ENCODE measurements around the gene CDK14.

The CDK14 gene

DNA sequence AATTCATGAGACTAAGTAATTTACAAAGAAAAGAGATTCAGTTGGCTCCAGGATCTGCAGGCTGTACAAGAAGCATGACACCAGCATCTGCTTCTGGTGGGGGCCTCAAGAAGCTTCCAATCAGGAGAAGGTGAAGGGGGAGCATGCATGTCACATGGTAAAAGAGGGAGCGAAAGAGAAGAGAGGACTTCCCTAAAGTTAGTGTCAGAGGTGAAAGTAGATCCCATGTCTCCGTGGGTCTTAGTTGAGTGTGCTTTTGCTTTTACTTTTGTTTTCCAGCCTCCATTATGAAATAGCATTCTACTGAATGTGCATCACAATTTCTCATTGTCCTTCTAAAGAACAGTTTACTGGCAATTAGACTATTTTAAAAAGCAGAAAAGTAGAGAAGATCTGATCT lies 454.6 kb downstream of the CDK14 start:
- DNase-seq (ENCODE audit: low read depth), result no peak

DNA sequence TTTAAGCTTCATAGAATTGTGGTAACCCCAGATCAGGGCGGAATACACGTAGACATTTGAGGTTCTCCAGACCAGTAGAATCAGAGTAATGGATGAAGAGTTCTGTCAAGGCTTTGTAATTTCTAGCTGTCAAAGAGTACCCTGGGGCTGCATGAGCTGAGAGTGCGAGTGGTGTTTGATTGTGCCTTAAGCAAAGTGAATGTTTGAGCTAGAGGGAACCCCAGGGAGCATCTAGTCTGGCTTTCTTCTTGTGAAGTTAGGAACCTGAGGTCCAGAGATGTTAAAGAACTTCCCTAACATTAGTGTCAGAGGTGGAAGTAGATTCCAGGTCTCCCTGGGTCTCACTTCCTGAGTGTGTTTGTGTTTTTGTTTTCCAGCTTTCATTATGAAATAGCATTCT lies 455.8 kb downstream of the CDK14 start:
- no peak for DNase-seq (ENCODE audit: low read depth)

DNA sequence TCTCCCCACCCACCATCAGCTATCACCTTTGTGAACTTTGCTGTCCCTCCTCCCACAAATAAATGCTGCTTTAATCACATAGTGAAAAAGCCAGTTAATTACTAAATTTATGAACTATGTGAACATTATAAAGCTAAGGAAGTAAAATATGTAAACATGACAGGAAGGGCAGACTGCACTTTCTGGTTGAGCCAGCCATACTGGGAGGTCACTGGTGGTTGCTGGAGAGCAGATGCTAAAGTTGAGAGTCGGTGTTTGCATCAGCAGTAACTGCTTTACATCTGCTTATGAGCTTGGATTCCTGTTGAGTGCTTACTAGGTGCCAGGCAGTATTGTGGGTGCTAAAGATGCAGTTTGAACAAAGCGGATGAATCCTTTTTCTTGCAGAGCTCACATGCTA lies 458.3 kb downstream of the CDK14 start:
- no peak for DNase-seq (ENCODE audit: low read depth)

DNA sequence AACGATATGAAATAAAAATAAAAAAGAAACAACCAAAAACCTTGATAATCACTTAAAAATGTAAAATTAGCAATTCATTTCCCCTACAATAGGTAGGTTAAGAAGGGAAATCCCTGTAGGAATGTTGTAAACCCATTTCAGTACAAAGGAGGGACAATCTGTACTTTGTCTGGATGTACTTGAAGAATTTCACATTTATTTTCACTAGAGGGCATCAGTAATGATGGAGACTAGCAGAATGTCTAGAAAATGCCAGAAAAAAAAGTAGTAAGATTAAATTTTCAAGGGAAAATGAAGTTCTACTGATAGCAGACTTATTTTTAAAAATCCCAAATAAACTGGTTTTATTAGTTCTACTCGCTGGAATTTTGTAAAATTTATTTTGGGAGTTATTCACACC lies 459.1 kb downstream of the CDK14 start:
- DNase-seq (ENCODE audit: low read depth), result no peak

DNA sequence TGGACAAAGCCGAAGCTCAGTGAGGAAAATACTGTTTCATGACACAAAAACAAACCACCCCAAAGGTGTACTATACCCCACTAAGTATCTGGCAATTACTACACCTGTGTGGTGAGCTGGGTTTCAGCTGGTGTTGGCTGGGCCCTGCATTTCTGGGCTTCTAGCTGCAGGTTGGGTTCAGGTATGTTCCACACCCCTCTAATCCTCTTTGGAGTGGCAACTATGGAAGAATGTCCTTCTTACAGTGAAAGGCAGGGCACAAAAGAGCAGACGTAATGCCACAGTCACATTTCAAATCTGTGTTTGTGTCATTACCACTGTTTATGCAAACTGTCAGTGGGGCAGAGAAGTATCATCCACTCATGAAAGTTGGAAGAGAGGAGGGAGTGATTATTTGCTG lies 466.6 kb downstream of the CDK14 start:
- no peak for DNase-seq (ENCODE audit: low read depth)

DNA sequence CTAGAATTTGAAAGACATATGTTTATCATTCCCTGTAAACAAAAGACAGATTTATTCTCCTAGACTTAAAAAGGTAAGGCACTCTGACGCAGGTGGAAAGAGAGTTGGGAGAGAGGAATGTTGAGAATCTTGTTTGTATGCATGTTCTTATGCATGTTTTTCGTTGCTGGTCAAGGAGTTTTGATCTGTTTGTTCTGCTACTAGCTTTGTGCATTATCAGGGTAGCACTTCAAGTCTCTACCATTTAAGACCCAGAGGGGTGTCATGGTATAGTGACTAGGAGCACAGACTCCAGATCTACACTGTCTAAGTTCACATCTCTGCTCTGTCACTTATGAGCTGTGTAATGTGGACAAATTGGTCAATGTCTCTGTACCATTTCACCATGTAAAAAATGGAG lies 467.9 kb downstream of the CDK14 start:
- DNase-seq (ENCODE audit: low read depth), result no peak

DNA sequence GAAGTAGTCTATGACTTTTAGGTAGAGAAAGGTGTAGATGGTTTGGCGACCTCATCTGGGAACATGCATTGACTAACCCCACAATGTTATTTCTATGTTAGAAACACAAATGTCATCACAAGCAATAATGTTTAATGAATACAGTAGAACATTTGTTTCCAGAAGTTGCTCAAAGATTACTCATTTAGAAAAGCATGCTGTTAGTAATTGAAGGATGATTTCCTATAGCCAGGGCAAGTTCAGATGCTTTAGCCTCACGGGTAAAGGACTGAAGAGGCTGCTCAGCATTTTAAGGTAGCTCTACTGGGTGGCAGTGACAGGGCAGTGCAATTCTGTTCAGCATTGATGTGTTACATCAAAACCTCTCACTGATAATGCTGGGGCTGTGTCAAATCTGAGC lies 468.8 kb downstream of the CDK14 start:
- DNase-seq (ENCODE audit: low read depth), result peak; percentile 25

DNA sequence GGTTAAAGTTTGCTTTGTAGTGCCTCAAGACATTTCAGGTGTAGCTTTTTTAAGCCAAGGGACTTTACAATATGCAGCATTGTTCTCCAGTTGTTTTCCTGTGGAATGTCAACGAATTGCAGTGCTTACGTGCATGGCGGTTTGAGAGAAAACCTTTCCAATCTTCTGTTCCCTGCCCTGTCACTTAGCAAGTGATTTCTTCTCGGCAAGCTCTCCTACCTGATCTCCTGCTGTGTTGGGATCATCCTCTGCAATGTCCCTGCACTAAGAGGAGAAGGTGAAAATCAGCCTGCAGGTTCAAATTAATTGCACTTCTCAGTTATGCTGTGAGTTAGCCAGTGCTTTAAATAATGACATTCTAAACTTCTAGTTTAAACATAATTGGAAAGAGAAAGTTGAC lies 470.5 kb downstream of the CDK14 start:
- DNase-seq (ENCODE audit: low read depth), result no peak

DNA sequence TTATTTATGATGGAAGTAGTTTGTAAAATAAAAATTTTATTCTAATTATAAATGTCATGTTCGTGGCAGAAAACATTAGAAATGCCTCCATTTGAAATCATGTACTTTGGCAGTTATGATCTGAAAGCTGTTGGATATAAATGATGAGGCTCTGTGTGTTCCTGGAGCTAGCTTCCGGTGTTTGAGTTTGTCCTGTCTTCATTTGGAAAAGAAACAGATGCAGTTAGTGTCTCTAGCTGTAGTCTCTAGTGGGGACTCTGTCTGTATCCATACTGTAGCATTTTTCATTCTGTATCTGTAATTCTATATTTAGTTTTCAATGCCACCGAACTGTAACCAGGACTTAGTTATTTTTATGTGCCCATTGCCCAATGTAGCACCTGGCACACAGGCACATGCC lies 471.1 kb downstream of the CDK14 start:
- no peak for DNase-seq (ENCODE audit: low read depth)

DNA sequence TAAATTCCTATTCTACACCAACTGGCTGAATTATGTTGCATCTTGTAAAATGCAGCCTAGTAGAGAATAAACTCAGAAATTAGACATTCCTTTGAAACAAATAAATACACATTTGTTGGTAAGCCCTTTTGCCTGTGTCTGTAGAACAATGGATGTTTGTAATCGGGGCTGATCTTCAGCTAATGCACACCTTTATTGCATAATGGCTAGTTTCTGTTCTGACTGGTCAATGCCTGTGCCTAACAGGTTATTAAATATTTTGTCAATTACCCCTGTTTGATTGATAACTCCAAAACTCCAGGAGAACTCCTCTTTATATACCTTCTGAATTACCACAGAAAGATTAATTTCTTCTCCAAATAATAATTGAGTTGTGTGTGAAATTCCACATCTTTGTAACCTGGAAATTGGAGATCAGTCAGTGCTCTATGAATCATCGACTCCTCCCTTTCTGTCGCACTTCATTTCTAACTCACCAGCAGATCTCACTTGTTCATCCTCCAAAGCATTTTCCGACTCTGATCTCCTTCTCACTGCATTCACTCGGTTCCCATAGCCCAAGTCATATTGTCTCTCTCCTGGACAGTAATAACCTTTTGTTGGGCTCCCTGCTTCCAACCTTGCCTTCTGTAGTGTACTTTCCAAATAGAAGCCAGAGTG lies 472.1 kb downstream of the CDK14 start:
- DNase-seq (ENCODE audit: low read depth), result peak; percentile 17

DNA sequence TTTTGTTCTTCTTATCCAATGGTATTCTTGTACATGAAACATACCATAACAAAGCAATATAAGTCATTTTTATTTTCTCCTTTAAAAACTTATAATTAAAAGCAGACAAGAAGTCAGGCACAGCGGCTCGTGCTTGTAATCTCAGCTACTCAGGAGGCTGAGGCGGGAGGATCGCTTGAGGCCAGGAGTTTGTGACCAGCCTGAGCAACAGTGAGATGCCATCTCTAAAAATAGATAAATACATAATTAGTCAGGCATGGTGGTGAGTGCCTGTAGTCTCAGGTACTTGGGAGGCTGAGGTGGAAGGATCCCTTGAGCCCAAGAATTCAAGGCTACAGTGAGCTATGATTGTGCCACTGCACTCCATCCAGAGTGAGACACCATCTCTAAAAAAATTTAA lies 473.0 kb downstream of the CDK14 start:
- no peak for DNase-seq (ENCODE audit: low read depth)

DNA sequence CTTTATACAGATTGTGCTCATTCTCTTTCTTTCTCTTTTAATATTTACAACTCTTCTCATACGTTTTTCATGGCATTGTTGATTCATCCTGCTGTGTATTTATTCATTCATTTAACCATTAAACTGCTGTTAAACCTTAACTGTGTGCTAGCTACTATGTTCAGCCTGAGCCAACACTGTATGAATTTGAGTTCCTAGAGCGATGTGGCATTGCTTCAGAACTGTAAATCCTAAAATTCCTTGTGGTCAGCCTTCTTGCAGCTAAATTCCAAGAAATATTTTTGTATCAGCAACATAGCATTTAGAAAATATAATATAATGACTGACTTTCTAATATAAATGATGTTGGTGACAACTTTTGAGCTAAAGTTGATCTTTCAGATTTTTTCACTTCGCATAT lies 483.4 kb downstream of the CDK14 start:
- DNase-seq (ENCODE audit: low read depth), result peak; percentile 72

DNA sequence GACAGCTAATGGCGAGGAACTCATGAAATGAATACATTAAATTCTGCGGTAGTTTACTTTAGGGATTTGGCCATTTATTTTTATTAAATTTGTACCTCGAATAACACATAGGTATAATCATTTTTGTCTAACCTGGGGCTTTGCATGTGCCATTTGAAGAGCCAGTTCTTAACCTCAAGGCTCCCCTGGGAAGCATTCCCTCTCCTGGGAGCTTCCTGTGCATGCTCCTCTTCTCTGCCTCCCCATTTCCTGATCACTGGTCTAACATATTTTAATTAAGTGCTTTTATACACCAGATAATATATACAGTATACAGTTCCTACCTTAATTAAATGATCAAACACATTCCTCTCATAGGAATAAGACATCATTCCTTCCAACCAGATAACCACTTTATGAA lies 484.2 kb downstream of the CDK14 start:
- no peak for DNase-seq (ENCODE audit: low read depth)

DNA sequence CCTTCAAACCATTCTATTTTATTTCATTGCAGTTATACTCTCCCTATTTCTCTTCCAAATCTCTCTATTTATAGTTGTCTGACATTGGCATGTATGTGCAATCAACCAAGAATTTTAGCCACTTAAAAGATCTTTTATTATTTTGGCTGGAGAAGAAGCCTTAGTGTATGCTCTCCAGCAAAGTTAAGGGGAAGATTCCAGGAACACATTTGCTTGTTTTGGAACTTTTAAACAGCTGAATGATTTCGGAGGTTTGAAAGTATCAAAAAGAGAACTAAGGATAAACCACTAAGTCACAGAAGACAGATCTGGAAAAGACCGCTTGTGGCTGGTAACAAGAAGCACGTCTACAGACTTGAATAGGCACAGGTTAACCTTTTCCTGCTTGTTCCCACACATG lies 485.9 kb downstream of the CDK14 start:
- DNase-seq (ENCODE audit: low read depth), result peak; percentile 32

DNA sequence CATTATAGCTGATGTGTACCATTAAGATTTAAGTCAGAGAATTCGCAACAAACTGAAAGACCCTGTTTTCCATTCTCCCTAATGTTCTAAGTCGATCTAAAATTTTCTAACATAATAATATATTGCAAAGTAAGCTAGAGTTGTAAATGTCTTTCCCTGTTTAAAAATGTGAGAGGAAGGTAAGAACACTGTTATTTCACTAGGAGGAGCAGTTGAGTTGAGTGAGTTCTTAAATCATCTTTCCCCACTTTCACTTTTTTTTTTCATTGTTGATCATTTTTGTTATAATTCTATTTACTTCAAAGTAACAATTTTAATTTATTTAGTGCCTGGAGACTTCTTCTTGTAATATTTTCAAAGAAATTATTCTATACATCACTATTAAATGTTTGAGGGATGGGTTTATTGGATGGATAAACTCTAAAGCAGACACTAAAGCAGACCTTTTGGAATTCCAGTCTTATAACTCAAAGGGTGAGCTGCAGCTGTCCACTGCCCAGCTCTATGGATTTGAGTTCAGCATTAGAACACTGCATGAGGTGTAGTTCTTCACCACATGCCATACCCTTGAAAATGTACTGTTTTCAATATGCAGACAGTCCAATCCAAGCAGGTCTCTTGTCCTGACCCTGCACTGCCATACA lies 486.9 kb downstream of the CDK14 start:
- peak; percentile 41 for DNase-seq (ENCODE audit: low read depth)

DNA sequence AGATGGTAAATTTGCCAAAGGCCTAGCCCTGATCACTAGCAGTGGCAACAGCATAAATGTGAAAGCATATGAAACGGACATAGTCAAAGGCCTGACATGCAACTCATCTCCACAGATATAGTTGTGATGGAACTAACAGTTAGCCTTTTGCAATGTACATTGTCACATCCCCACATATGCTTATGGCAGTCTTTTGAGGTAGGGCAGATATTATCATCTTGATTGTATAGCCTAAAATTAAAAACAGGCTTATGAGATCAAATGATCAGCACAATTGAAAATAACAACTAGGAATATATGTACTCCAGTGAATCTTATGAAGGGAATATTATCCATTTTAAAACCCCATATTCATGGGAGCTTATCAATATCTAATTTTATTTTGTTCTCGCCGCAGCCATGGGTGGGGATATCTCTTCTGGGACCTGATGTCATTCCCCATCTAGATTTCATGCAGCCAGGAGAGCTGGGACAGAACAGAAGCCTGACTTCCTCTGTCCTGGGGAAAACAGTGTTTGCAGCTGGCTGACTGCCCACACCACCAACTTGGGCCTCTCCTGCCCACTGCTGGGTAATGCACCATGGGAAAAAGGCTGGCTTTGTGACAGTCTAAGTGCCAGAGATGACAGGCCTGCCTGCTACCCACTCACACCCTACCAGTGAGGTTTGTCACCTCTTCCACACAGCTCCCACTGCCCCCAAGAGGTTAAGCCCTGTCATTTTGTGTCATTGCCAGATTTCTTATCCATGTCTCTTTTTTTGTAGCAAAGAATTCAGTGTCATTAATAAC lies 487.9 kb downstream of the CDK14 start:
- DNase-seq (ENCODE audit: low read depth), result no peak

DNA sequence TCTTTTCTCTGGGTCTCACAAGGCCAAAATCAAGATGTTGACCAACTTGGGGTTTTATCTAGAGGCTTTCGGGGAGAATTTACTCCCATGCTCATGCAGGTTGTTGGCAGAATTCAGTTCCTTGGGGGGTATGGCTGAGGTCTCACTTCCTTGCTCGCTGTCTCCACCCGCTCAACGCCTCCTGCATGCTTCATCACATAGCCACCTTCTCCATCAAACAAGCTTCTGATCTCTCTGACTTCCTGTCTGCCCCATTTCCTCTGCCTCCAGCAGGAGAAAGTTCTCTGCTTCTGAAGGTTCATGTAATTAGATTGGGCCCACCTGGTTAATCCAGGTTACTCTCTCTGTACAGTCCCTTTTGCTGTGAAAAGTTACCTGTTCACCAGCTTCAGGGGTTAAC lies 489.1 kb downstream of the CDK14 start:
- DNase-seq (ENCODE audit: low read depth), result no peak

DNA sequence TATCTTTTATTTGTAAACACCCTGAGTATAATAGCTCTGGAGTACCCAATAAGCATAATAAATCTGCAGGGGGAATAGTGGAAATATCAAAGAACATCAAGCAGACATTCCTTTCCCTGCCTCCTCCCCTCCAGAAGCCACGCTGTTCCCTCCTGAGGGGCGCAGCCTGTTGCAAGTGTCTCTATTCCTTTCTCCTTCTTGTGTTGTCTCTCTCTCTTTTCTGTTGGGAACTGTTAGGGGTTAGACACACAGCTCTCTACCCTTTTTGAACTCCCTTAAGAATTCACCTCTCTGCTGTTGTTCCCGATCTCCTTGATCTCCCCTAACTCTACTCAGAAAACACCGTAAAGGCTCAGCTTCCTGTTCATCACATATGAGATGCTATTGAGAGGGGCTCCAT lies 490.1 kb downstream of the CDK14 start:
- DNase-seq (ENCODE audit: low read depth), result no peak

DNA sequence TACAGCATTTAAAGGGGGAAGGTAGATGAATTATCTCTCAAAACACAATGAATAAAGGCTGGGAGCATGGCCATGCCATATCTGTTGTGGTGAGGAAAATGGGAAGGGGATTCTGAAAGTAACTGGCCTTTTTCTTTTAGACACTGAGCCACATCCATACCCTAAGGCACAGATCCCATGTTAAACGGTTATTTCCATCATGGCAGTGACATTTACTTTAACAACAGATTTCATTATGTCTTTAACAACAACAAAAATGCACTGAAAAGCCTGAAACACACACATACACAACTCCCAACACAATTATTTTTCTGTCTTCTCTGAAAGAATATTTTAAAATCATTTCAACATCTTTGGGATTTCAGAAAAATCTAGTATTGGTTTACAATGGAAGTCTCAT lies 492.0 kb downstream of the CDK14 start:
- no peak for DNase-seq (ENCODE audit: low read depth)

DNA sequence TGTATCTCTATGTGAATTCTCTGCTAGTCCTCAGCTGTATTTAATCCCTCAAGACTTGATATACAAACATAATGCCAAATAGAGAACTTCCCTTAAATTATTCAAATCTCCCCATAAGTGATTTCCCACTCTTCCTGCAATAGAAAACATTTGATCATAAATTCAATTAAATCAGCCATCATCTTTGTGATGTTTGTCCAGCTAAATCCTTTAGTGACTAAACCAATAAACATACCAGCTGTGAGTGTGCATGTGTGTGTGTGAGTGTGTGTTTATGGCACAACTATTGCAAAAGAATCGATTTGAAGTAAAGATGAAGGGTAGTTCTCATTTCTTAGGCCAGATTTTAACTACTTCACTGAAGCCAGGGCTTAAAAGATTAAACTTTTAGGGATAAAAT lies 492.6 kb downstream of the CDK14 start:
- DNase-seq (ENCODE audit: low read depth), result no peak

DNA sequence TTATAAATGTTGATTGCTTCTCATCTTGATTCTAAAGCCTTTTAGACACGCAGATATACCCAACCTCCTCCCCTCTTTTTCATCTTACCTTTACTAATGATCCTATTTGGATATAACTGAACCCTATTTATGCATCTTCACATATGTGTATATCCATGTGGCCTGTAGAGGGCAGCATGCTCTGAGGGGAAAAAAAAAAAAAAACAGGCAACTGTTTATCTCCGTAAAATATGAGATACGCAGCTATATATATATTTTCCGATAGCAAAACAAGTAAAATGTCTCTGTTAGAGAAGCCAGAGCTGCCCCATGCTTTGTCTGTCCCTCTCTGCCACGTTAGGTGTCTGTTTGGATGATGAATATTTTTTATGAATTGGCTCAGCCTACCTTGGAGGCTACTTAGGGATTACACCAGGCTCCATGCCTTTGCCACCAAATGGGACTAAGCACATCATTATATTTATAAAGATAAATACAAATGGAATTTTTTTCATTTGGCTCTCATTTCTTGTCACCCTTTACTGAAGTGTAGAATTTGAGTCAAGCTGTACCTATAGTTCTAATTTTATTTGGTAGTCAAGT lies 493.4 kb downstream of the CDK14 start:
- peak; percentile 37 for DNase-seq (ENCODE audit: low read depth)

DNA sequence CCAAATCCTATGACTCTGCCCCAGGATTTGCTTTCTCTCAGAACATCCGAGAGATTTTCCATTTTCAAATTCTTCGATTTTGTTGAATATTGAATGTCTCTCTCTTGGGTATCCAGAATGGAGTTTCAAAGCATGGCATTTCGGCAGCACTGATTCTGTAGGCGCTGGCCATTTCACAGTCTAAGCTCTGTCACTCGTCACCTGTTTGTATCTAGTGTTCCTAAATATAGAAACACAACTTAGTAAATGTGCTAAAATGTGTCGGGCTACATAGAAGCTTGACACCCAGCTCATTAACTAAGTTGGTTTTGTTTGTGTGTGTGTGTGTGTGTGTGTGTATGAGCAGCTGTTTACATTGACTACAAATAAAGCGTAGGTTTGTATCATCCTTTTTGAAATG lies 494.6 kb downstream of the CDK14 start:
- no peak for DNase-seq (ENCODE audit: low read depth)

DNA sequence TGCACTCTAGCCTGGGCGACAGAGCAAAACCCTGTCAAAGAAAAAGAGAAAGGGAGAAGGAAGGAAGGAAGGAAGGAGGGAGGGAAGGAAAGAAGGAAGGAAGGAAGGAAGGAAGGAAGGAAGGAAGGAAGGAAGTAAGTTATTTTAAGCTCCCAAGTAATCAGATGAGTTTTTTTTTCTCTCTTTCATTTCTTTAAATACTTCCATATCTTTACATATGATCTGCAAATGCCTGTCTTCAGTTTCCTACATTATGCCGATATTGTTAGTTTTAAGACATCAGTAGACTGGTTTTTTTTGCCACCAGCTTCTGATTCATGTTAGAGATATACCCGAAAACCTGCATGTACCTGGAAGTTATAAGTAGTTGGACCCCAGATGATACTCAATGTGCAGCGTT lies 495.5 kb downstream of the CDK14 start:
- no peak for DNase-seq (ENCODE audit: low read depth)

Measured in amniotic epithelial cell (primary cell).